ENCODE results near the gene NFIB.

DNA sequence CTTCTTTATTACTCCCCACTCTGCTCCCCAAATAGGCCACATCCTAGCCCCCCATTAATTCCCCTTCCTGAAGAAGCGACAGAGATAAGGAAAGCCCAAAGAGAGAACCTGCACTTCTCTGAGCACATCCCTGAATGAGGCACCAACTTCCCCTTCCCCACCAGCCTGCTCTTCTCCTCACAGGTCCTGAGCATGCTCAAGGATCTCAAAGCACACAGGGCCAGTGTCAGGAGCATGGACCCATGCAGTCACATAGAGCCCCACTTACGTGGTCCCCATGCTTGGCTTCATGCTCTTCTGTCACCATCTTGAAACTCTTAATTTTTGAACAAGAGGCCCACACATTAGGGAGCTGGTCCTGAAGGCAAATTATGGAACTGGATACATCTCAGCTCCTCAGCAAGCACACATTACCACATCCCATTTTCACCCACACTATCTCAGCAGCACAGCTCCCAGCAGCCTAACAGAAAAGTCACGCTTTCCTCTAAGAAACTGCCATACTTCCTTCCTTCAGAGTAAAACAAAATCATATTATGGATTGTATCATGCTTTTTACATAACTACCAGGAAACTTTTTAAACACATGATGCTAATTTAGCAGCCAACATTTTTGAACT lies 99.8 kb downstream of the NFIB start:
- TF ChIP-seq, protein P1, sequence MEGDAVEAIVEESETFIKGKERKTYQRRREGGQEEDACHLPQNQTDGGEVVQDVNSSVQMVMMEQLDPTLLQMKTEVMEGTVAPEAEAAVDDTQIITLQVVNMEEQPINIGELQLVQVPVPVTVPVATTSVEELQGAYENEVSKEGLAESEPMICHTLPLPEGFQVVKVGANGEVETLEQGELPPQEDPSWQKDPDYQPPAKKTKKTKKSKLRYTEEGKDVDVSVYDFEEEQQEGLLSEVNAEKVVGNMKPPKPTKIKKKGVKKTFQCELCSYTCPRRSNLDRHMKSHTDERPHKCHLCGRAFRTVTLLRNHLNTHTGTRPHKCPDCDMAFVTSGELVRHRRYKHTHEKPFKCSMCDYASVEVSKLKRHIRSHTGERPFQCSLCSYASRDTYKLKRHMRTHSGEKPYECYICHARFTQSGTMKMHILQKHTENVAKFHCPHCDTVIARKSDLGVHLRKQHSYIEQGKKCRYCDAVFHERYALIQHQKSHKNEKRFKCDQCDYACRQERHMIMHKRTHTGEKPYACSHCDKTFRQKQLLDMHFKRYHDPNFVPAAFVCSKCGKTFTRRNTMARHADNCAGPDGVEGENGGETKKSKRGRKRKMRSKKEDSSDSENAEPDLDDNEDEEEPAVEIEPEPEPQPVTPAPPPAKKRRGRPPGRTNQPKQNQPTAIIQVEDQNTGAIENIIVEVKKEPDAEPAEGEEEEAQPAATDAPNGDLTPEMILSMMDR (IDR thresholded peaks at IDR 0.05), result no peak
- no peak for TF ChIP-seq POLR2AphosphoS5 (IDR thresholded peaks at IDR 0.05)
